Neural progenitor cell (in vitro differentiated cells): ENCODE results near the gene RTN4RL1. TPM values are rescaled to one million over a fixed set of nuclear protein-coding genes. Genes with fewer than 3 reads are reported as not detected.

ENCODE experiments used
- DNase-seq: peaks from one replicate; pipeline ENCODE4 v3.0.0-alpha.2; 2016; ENCODE audit warnings: low spot score
- H2AFZ ChIP-seq: fragments of 200-600 bp; sonication (generic); replicated peaks from 2 replicates; pipeline ENCODE4 v1.6.1; 2016; ENCODE audit warnings: antibody characterized with exemption
- H3F3A ChIP-seq: fragments of 200-600 bp; sonication (generic); 2 replicates; pipeline ENCODE4 v1.6.1; 2016; ENCODE audit warnings: antibody characterized with exemption, low read depth
- H3K27ac ChIP-seq: fragments of 200-600 bp; sonication (generic); 2 replicates; pipeline ENCODE4 v1.5.1; 2016; ENCODE audit warnings: mild to moderate bottlenecking
- H3K27me3 ChIP-seq: fragments of 200-600 bp; sonication (generic); 2 replicates; pipeline ENCODE4 v1.6.1; 2016; ENCODE audit warnings: mild to moderate bottlenecking, moderate library complexity
- H3K36me3 ChIP-seq: fragments of 200-600 bp; sonication (generic); 2 replicates; pipeline ENCODE4 v1.5.1; 2016
- H3K4me1 ChIP-seq: fragments of 200-600 bp; sonication (generic); 2 replicates; pipeline ENCODE4 v1.6.1; 2016; ENCODE audit warnings: mixed run types
- H3K4me2 ChIP-seq: fragments of 200-600 bp; sonication (generic); 2 replicates; pipeline ENCODE4 v1.6.1; 2016
- H3K4me3 ChIP-seq: fragments of 200-600 bp; sonication (generic); 2 replicates; pipeline ENCODE4 v1.5.1; 2016
- H3K79me2 ChIP-seq: fragments of 200-600 bp; sonication (generic); 2 replicates; pipeline ENCODE4 v1.6.1; 2016; ENCODE audit warnings: low read depth
- H3K9ac ChIP-seq: fragments of 200-600 bp; sonication (generic); 2 replicates; pipeline ENCODE4 v1.6.1; 2016
- H3K9me3 ChIP-seq: fragments of 200-600 bp; sonication (generic); 2 replicates; pipeline ENCODE4 v1.5.1; 2016; ENCODE audit warnings: low read depth
- H4K20me1 ChIP-seq: fragments of 200-600 bp; sonication (generic); 2 replicates; pipeline ENCODE4 v1.6.1; 2016; ENCODE audit warnings: low read depth
- H3K27ac Mint-ChIP-seq: 3 replicates; pipeline ENCODE4 v1.8.0; 2021; ENCODE audit warnings: mixed read lengths
- H3K27me3 Mint-ChIP-seq: 2 replicates; pipeline ENCODE4 v1.8.0; 2022; ENCODE audit warnings: low read depth, mild to moderate bottlenecking, inconsistent platforms, moderate library complexity, mixed read lengths; ENCODE audit not compliant: insufficient read depth
- H3K36me3 Mint-ChIP-seq: 3 replicates; pipeline ENCODE4 v1.8.0; 2021; ENCODE audit warnings: mixed read lengths
- H3K4me1 Mint-ChIP-seq: 3 replicates; pipeline ENCODE4 v1.8.0; 2021; ENCODE audit warnings: mixed read lengths
- H3K4me3 Mint-ChIP-seq: 3 replicates; pipeline ENCODE4 v1.8.0; 2021; ENCODE audit warnings: mild to moderate bottlenecking, moderate library complexity, mixed read lengths
- H3K9me3 Mint-ChIP-seq: 3 replicates; pipeline ENCODE4 v1.8.0; 2020; ENCODE audit warnings: mixed read lengths
- CTCF ChIP-seq: fragments of 200-600 bp; sonication (generic); IDR thresholded peaks from 2 replicates; pipeline ENCODE4 v1.5.1; 2017; ENCODE audit warnings: antibody characterized with exemption, mild to moderate bottlenecking
- EZH2 ChIP-seq: fragments of 200-600 bp; sonication (generic); IDR thresholded peaks from 2 replicates; pipeline ENCODE4 v1.6.1; 2017; ENCODE audit warnings: antibody characterized with exemption, mild to moderate bottlenecking, moderate library complexity
- EZH2phosphoT487 ChIP-seq: fragments of 200-600 bp; sonication (generic); IDR thresholded peaks from 2 replicates; pipeline ENCODE4 v1.6.1; 2017; ENCODE audit warnings: antibody characterized with exemption
- total RNA-seq: library from RNA; depleted of rRNA; stranded (reverse); fragments of >200 nt; gene quantifications from 2 replicates; pipeline ENCODE4 v1.2.3, GENCODE V29; 2015; ENCODE audit warnings: low replicate concordance

RTN4RL1 gene
- total RNA-seq, 1 donor from 2014 or later = 3.4 TPM

GRCh38 chr17:2061441-2061958 is 36.4 kb upstream of the RTN4RL1 start:
- Histone ChIP-seq H3K4me2 (no peak overlapping the region), H3K4me1 (peaks cover 2% of the 10 kb centered on the region), H4K20me1 (peaks cover 68% of the 10 kb centered on the region), H3K4me3 (no peak overlapping the region), H3F3A (peaks cover 11% of the 10 kb centered on the region), H3K9ac (no peak overlapping the region), H3K9me3 (no peaks in the 10 kb centered on the region), H3K36me3 (no peaks in the 10 kb centered on the region), H3K27me3 (peaks cover 61% of the 10 kb centered on the region), H2AFZ (no peak overlapping the region), H3K79me2 (no peaks in the 10 kb centered on the region), H3K27ac (no peak overlapping the region)
- Mint-ChIP-seq H3K4me3 (no peak overlapping the region), H3K4me1 (peaks cover 31% of the 10 kb centered on the region), H3K27me3 (peaks cover 18% of the 10 kb centered on the region), H3K36me3 (peaks cover 30% of the 10 kb centered on the region), H3K27ac (no peak overlapping the region), H3K9me3 (no peaks in the 10 kb centered on the region)
- TF ChIP-seq CTCF (no peak), EZH2 (no peak), EZH2phosphoT487 (no peak)
- DNase-seq = no peak

GRCh38 chr17:2060681-2061440 is 35.7 kb upstream of the RTN4RL1 start:
- no peak overlapping the region for H3K4me2 ChIP-seq
- H3K27me3 Mint-ChIP-seq = peaks cover 19% of the 10 kb centered on the region

GRCh38 chr17:2060385-2060658 is 35.2 kb upstream of the RTN4RL1 start:
- no peak overlapping the region for H3K4me2 ChIP-seq
- peaks cover 10% of the 10 kb centered on the region for H3K4me1 ChIP-seq
- H3K27me3 ChIP-seq = peaks cover 73% of the 10 kb centered on the region
- Mint-ChIP-seq H3K27ac (no peak overlapping the region), H3K4me1 (peaks cover 28% of the 10 kb centered on the region), H3K36me3 (peaks cover 25% of the 10 kb centered on the region), H3K27me3 (peaks cover 19% of the 10 kb centered on the region), H3K9me3 (no peaks in the 10 kb centered on the region), H3K4me3 (no peak overlapping the region)
- H3F3A ChIP-seq = peaks cover 16% of the 10 kb centered on the region
- H3K4me3 ChIP-seq = no peak overlapping the region
- no peaks in the 10 kb centered on the region for H3K36me3 ChIP-seq
- no peak for DNase-seq
- H3K79me2 ChIP-seq = no peaks in the 10 kb centered on the region
- TF ChIP-seq EZH2 = no peak
- no peak for TF ChIP-seq EZH2phosphoT487
- no peak for TF ChIP-seq CTCF
- no peak overlapping the region for H3K27ac ChIP-seq
- H2AFZ ChIP-seq = no peak overlapping the region
- peaks cover 72% of the 10 kb centered on the region for H4K20me1 ChIP-seq
- no peaks in the 10 kb centered on the region for H3K9me3 ChIP-seq
- H3K9ac ChIP-seq = no peak overlapping the region

More at GRCh38 chr17:2060681-2061440, 35.7 kb upstream of the RTN4RL1 start:
- H3K4me1 Mint-ChIP-seq = peaks cover 28% of the 10 kb centered on the region
- H3K9ac ChIP-seq = no peak overlapping the region
- H3K36me3 Mint-ChIP-seq = peaks cover 27% of the 10 kb centered on the region
- H3K79me2 ChIP-seq = no peaks in the 10 kb centered on the region
- no peak overlapping the region for H2AFZ ChIP-seq
- H3K9me3 Mint-ChIP-seq = no peaks in the 10 kb centered on the region
- H3K4me3 ChIP-seq = no peak overlapping the region
- no peak for TF ChIP-seq CTCF
- TF ChIP-seq EZH2phosphoT487 = no peak
- no peak for TF ChIP-seq EZH2
- no peak overlapping the region for H3K27ac Mint-ChIP-seq
- no peak for DNase-seq
- H3K4me1 ChIP-seq = peaks cover 7% of the 10 kb centered on the region
- H3K4me3 Mint-ChIP-seq = no peak overlapping the region
- H3F3A ChIP-seq = peaks cover 16% of the 10 kb centered on the region
- H3K27me3 ChIP-seq = peaks cover 68% of the 10 kb centered on the region
- peaks cover 73% of the 10 kb centered on the region for H4K20me1 ChIP-seq
- no peaks in the 10 kb centered on the region for H3K9me3 ChIP-seq
- no peaks in the 10 kb centered on the region for H3K36me3 ChIP-seq
- H3K27ac ChIP-seq = no peak overlapping the region
